Hepatocyte (in vitro differentiated cells): ENCODE measurements around the gene MAGEB17.

Experiments
- CTCF ChIP-seq: fragments of 200-600 bp; sonication (generic); IDR thresholded peaks from 2 replicates; pipeline ENCODE4 v1.5.1; 2016; ENCODE audit warnings: antibody characterized with exemption, mild to moderate bottlenecking; ENCODE audit not compliant: poor library complexity
- EZH2 ChIP-seq: fragments of 200-600 bp; sonication (generic); IDR thresholded peaks from 2 replicates; pipeline ENCODE4 v1.6.1; 2016; ENCODE audit warnings: antibody characterized with exemption, mild to moderate bottlenecking, borderline replicate concordance

- TF ChIP-seq CTCF (no peak), EZH2 (no peak)
These were observed 6.6 kb upstream of the MAGEB17 start for GRCh38 chrX:16160729-16161128.
